HL-60/S4 treated with retinoic acid at 250 ng/mL for 4 days and 3 days (cell line): Measurements from ENCODE around the gene NANOGP8.

Experiments used
- in situ Hi-C: fragments of 300-500 bp; cut with MboI; formaldehyde crosslinking; loops from 2 replicates; pipeline ENCODE4 v1.7.0; 2022; ENCODE audit warnings: low sequenced_read_pairs

The NANOGP8 gene, protein sequence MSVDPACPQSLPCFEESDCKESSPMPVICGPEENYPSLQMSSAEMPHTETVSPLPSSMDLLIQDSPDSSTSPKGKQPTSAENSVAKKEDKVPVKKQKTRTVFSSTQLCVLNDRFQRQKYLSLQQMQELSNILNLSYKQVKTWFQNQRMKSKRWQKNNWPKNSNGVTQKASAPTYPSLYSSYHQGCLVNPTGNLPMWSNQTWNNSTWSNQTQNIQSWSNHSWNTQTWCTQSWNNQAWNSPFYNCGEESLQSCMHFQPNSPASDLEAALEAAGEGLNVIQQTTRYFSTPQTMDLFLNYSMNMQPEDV

DNA sequence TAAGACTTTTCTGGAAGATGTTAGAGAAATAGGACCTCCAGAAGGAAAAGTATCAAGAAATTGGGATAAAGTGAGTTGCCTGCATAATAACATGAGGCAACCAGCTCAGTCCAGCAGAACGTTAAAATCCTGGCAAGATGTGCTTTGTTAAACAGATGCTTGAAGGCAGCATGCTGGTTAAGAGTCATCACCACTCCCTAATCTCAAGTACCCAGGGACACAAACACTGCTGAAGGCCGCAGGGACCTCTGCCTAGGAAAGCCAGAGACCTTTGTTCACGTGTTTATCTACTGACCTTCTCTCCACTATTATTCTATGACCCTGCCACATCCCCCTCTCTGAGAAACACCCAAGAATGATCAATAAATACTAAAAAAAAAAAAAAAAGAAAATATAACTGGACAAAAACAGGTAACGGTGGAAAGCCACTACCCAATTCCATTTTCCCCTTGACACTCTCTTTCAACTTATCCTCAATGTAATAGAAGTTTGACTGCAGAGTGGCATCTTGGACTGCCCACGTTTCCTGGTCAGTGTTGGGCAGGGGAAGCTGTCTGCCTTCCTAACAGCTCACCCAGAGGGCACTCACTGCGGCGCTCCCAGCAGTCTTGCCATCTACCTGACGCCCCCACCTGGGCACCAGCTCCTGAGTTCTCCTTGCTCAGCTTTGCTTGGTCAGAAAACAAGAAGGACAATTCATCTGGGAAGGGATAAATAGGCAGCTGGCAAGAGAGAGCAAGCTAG lies at the start of gene NANOGP8:
Gene NANOGP8, minus strand, starts transcription at position 120 of the 744 bp plus-strand sequence. CDS start 185 bp downstream, outside the sequence.
- in situ Hi-C loops: loop anchor here (25.0 kb wide), 1 partner anchor 352 kb away; no protein-coding TSS in a partner anchor

DNA sequence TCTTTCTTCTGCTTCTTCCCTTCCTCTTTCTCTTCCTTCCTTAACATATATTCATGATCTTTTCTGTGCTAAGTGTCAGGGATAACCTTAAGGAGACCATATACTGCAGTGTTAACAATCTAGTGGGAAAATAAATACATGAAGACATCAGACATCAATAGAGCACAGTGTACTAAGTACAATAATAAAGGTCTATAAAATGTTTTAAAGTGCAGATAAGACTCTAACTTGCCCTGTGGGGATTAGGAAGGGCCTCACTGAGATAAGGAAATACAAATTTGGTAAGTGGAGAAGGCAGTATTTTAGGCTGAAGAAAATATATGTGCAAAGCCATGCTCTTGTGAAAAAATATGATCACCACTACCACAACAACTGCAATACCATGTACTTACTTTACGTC lies 49.2 kb upstream of the NANOGP8 start:
- in situ Hi-C loops: no loop called here

DNA sequence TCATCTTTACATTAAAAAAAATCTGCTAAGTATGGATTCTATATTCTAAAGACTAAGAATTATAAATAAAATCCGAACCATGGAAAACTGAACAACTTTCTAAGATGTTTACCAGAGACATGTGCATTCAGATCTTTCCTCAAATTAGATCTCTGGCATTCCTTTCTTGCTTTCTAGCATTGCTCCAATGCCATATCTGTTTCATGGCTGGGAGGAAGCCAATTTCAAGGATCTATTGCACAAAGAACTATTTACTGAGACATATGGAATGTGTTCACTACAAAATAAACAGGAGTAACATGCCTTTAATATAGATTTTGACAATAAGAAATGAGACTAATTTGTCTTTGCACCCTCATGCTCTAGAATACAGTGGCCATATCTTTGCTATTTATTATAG lies 45.1 kb upstream of the NANOGP8 start:
- in situ Hi-C loops: no loop called here

DNA sequence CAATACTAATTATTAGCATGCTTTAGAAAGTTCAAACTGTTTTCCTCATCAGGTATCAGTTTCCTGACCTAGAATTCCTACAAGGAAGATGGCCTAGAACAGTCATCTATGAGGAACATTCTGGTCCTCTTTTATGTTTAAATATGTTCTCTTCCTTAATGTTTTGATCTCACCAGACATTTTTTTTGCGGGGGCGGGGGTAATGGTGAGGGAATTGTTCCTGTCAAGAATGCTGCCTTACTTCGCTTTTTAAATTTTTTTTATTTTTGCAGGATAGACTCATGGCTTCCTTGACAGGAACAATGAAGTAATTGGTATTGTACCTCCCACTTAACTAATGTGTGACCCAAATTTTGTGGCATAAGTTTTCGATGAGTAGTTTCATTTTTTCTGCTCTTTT lies 44.3 kb upstream of the NANOGP8 start:
- in situ Hi-C loops: no loop called here

DNA sequence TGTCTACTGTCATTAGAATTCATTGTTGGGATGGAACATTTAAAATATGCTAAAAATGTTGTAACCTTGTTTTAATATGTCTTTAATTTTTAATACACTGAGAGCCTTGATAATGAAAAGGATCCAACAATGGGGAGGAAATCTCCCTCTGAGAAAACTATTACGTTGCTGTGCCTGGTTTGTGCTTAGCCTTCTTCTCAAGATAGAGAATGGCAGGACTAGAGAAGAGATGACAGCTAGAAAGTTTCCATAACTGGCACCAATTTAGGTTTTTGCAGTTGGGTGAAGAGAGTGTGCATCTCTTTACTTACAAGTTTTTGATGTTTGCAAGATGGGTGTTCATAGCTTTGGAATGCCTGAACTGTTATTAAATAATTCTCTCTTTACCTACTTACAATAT lies 42.6 kb upstream of the NANOGP8 start:
- in situ Hi-C loops: no loop called here

DNA sequence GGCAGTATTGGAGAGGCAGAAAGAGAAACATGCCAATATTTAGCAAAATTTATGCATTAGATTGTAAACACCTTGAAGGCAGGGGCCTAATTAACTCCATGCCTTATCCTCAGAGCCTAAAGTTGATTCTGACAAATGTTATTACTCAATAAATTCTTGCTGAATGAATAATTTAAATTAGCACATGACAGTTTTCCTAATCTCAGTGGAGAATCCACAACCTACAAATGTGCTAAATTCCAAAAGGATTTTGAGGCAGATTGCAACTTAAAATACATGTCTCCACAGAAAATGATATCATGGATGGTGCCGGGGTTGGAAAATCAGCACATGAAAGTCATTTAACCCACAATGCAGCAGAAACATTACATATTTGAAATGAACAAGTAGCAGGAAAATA lies 41.1 kb upstream of the NANOGP8 start:
- in situ Hi-C loops: no loop called here

DNA sequence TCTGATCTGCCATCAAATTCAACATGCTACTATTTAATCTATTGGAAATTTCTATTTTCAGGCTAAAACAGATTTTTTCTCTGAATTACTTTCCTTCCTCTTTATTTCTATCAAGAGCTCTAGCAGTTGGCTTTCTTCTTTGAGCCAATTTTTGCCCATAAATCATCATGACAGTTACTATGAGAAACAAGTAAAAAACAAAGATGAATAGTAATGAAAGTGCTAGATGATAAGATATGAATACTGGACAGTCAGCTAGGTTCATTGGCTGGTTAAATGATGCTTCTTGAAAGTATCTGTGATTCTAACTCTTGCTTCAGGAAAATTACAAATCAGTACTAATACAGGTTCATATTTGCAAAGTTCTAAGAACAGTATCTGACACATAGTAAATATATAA lies 38.6 kb upstream of the NANOGP8 start:
- in situ Hi-C loops: no loop called here

DNA sequence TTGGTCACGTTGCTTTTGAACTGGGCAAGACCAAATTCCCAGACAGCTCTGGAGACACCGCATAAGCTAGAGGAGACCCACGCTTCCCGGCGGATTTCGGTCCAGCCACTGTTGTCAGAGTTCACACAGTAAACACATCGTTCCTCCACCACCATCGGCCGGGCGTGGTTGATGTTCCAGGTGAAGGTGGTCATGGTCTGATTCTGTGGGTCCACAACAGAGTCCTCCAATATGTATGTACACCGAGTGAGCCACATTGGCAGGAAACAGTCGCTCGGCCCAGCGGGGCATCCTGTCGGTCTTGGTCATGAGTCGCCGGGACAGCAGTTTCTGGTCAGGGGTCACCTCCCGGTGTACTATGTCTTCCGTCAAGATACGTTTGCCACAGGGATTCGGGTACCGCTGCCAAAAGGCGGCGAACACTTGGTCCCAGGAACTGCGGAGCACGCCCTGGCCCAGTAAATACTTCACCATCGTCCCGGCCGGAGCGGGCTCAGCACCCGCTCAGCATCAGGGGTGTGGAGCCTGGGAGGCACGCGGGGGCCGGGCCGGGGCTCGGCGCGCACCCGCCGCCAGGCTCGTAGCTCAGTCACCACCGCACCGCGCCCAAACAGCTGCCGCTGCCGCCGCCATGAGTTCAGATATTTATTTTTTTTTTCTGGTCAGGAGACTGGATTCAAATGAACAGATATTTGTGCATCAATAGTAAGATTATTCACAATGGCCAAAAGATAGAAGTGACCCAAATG lies 36.7 kb upstream of the NANOGP8 start:
- in situ Hi-C loops: no loop called here

DNA sequence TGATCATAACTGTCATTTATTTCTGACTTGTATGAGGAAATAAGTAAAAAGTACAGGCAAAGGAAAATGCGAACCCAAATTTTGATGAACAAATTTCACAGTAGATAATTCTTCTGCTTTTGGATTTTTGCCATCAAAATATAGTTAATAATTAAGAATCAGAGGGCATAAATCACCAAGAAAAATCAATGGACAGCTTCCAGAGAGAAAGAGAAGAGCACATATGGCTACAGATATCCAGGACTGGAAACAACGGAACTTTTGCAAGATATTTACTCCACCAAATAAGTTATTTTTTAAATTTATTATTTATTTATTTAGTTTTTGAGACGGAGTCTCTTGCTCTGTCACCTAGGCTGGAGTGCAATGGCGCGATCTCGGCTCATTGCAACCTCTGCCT lies 35.1 kb upstream of the NANOGP8 start:
- in situ Hi-C loops: no loop called here

DNA sequence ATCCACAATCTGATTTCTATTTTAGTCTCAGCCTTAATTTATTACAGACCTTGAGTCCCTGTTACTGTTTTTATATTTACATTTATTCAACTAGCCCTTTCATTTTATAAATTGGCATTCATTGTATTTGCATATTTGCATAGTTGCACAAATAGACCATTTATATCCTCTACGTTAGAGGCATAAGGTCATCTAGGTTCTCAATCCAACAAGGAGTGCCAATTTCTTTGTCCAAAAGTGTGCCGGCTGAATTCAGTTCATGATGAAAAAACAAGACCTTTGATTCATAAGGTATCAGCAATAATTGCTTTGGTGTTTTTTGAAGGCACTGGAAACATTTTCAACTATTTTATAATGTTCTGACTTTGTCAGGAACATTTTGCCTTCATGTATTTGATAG lies 33.9 kb upstream of the NANOGP8 start:
- in situ Hi-C loops: no loop called here

DNA sequence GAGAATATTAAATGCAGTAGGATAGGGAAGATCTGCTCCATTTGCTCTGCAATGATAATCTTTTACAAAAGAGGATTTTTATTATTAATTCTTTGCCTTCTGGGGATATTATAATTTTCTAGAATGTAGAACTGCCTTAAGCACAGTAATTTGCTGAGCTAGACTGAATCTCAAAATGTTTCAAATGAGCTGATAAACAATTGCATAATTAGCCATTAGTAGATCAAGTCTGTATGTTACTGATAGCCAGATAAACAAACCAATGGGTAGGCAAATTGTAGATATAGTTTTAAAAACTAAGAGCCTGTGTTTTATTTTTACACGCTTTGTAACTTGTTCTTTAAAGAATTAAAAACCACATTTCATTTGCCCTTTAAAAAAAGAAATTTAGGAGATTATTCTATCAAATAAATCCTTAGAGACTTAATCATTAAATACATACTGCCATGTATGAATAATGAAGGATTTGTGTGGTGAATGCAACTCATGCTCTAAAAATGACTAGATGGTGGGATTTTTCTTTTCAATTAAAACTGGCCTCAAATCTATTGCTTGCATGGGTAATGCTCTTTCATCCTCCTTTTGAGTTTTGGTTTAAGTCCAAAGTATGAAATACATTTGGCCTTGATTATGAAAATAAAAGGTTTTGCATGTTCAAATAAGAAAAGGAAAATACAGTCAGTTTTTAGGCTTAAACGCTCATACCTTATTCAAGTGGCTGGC lies 32.6 kb upstream of the NANOGP8 start:
- in situ Hi-C loops: no loop called here

DNA sequence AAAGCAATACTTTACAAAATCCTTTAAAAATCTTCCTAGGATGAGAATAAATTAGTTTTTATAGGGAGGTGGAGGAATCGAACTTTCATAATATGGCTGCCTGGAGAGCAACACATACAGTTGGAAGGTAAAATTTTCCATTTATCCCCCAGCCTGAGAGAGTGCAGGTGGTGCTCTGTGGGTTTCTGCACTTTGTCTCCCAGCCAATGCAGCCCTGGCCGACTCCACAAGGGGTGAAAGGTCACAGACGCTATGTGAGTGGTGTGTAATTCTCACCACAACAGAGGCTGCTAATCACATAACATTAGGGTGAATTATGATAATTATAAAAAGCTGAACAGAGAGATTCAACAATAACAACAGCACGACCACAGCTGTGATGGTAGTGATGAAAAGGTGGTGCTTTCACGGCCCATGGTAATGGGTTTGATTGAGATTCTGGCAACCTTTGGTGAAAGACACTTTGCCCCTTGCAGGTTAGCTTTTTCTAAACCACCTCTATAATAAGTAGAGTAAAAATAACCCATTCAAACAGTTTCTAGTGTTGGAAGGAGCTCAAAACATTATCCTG lies 30.1 kb upstream of the NANOGP8 start:
- in situ Hi-C loops: no loop called here

DNA sequence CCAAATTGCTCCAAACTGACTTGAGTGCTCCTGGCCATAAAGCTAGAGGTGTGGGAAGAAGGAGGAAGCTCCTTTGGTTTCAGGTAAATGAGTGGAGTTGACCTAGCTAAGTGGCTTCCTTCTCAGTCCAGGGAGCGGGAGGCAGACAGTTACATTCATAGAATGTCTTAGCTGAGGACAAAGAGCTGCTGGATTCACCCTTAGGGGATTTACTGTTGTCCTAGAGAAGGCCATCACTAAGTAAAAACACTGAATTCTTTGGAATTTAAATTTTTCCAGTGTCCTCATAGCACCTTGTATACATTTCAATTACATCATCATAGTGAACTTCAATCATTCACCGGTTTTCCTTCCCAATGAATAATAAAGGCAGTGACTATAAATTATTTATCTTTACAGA lies 27.3 kb upstream of the NANOGP8 start:
- in situ Hi-C loops: no loop called here

DNA sequence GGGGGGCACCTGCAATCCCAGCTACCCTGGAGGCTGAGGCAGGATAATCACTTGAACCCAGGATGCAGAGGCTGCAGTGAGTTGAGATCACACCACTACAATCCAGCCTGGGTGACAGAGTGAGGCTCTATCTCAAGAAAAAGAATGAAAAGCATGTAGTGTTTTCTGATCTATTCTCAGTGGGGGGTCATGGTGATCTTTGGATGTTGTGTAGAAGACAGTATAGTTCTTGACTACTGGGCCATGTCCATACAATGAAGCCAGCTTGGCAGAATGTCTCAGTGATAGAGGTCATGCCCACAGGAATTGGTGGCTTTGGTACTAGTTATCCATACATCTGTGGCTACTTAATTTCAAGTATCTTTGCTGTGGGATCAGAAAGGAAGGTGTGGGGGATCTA lies 26.8 kb upstream of the NANOGP8 start:
- in situ Hi-C loops: no loop called here

DNA sequence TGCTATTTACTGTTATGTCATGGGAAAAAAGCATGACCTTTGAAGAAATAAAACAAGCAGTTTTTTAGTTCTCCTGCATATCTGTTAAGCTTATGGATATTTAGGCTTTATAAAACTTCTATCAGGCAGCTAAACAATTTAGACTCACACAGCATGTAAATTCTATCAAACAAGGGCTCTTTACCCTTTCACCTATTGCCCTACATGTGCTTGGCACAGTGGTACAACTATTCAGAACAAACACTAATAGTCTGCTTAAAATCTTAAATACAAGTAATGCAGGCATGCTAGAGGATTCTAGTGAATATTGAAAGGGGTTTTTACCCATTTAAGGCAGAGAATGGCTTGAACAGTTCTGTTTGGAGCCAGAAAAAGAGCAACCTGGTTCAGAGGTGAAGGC lies 23.4 kb upstream of the NANOGP8 start:
- in situ Hi-C loops: no loop called here

DNA sequence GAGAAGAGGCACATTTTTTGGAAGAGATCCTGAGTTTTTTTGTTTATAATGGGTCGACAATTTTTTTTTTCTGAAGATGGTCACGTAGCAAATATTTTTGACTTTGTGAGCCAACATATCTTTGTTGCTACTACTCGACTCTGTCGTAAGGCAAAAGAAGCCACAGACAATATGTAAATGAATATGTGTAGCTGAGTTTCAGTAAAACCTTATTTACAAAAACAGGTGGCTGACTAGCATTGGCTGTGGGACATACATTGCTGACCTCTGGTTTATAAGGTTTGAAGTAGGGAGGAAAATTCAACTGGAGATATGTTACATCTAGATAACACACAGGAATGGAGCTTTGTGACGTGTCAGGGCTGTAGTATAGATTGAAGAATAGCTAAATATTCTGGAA lies 22.5 kb upstream of the NANOGP8 start:
- in situ Hi-C loops: no loop called here

DNA sequence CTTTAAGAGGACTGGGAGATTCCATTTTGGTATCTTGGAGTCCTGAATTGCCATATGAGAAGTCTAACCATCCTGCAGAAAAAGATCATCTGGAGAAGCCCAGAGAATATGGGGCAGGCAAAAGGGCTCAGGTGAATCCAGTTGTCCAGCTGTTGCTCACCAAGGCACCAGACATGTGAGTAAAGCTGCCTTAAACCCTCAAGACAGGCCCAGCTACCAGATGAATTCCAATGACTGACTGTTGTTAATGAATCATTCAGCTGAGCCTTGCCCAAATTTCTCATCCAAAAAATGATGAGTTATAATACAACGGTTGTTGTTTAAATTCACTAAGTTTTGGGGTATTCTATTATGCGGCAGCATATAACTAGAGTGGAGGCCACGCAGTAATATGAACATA lies 22.0 kb upstream of the NANOGP8 start:
- in situ Hi-C loops: no loop called here

DNA sequence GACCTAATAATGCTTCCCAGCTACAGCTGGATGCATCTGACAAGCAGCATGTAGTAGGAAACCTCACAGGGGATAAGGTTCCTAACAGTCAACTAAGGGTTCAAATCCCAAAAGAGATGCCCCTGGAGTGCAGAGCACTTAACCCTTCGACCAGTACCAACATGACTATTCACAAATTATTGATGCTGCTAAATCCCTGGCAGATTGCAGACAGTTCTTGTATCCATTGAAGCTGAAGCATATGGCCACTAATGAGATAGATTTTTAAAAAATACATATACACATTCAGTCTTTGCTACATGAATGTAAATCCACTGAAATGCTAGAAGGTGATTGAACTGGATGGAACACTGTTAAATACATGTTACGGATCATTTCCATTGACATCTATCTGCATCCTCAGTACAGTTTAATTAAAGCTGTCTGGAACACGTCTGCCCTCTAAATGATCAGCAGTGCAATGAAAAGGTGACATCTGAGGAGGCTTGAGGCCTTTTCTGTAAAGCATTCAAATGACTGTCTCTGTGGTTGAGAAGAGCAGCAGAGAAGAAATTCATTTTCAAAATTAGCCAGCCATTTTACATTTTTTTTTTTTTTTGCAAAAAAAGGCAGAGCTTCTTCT lies 19.5 kb upstream of the NANOGP8 start:
- in situ Hi-C loops: no loop called here

DNA sequence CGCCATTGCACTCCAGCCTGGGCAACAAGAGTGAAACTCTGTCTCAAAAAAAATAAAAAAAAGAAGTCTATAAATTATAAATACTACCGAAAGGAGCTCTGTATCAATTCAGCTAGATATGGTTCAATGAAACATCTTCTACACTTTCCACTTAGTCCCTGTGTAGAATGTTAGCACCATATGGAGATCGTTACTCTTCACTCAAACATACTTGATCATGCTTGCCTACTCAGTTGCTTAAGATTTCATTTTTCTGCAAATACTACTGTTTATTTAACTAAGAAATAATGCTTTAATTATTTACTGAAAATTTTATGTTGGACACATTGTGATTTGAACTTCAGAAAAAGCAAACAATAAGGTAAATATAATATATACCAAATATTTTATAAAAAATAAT lies 17.1 kb upstream of the NANOGP8 start:
- in situ Hi-C loops: no loop called here

DNA sequence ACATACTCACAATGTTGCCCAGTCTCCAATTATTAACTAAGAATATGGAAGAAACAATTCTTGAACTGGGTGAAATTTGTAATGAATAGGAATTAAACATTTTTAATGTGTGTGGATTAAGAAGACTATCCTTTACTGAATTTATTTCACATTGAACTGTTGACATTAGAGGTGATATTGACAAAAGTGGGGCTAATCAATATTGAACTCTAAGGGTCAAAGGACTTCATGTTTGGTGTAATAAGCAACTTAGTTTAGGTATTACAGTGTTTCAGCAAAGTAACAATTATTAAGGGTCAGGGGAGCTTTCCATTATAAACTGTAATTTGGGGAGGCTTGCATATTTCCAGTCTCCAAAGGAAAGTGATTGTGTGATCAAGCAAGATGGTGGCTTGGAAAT lies 16.2 kb upstream of the NANOGP8 start:
- in situ Hi-C loops: no loop called here
